Measurements from ENCODE around the gene CNKSR3.

The CNKSR3 gene

GRCh38 chr6:154446984-154447383, 63.5 kb downstream of the CNKSR3 start:
- Histone ChIP-seq H4K8ac (ENCODE audit: low read depth, low read length) (no peak overlapping the region), H3K14ac (ENCODE audit: low read length) (no peak overlapping the region), H3K27me3 (ENCODE audit: control insufficient read depth in 3 of 3, insufficient read depth in 3 of 3, low read depth in 1 of 3, low read length in 3 of 3) (no peaks in the 10 kb centered on the region), H3K18ac (ENCODE audit: low read length) (no peak overlapping the region), H4K91ac (ENCODE audit: low read depth, low read length, poor library complexity) (no peak overlapping the region), H3K36me3 (replicated peaks in 1 of 2; ENCODE audit: control insufficient read depth in 2 of 2, insufficient read depth in 2 of 2, low read length in 2 of 2) (peaks cover under 1 to 1% of the 10 kb centered on the region in 2 donors), H3K4me3 (ENCODE audit: low read length in 2 of 2) (no peak overlapping the region), H3K79me1 (ENCODE audit: low read depth, low read length) (peaks cover 5% of the 10 kb centered on the region), H3K9me3 (replicated peaks in 1 of 2; ENCODE audit: control insufficient read depth in 2 of 2, insufficient read depth in 1 of 2, low read depth in 1 of 2, low read length in 2 of 2) (no peaks in the 10 kb centered on the region), H3K4me2 (ENCODE audit: insufficient read depth, low read length, poor library complexity, severe bottlenecking) (no peak overlapping the region), H3K23ac (ENCODE audit: low read depth, low read length, poor library complexity) (no peak overlapping the region), H3K9ac (ENCODE audit: low read depth, low read length, poor library complexity) (no peak overlapping the region), H3K27ac (replicated peaks; ENCODE audit: low read length) (no peak overlapping the region), H3K4ac (ENCODE audit: low read length) (no peak overlapping the region), H2BK15ac (ENCODE audit: low read length) (no peak overlapping the region), H2BK5ac (ENCODE audit: low read length) (no peak overlapping the region), H2BK120ac (ENCODE audit: low read depth, low read length) (no peak overlapping the region), H2BK12ac (ENCODE audit: low read length) (no peak overlapping the region), H3K4me1 (ENCODE audit: control insufficient read depth in 2 of 2, insufficient read depth in 1 of 2, low read depth in 1 of 2, low read length in 2 of 2) (peaks cover 0 to 2% of the 10 kb centered on the region in 2 donors), H2AK5ac (ENCODE audit: low read depth, low read length) (no peak overlapping the region), H2AFZ (ENCODE audit: low read length) (no peak overlapping the region)
- WGBS, 2 donors (ENCODE audit: extremely low coverage in 2 of 2, insufficient read length in 2 of 2, insufficient replicate concordance in 1 of 2), result no CpG with 5 or more reads among the region's 8 CpGs
- no peak for DNase-seq (ENCODE audit: low spot score)

- H3K4me3 ChIP-seq (ENCODE audit: low read length in 2 of 2), result no peak overlapping the region
- H3K4me1 ChIP-seq (ENCODE audit: control insufficient read depth in 2 of 2, insufficient read depth in 1 of 2, low read depth in 1 of 2, low read length in 2 of 2), result peaks cover 0 to 2% of the 10 kb centered on the region in 2 donors
- H3K36me3 ChIP-seq (replicated peaks in 1 of 2; ENCODE audit: control insufficient read depth in 2 of 2, insufficient read depth in 2 of 2, low read length in 2 of 2), result peaks cover 2 to 16% of the 10 kb centered on the region in 2 donors
- H3K18ac ChIP-seq (ENCODE audit: low read length), result no peak overlapping the region
- no CpG with 5 or more reads among the region's 2 CpGs for WGBS, 2 donors (ENCODE audit: extremely low coverage in 2 of 2, insufficient read length in 2 of 2, insufficient replicate concordance in 1 of 2)
- no peak overlapping the region for H3K4me2 ChIP-seq (ENCODE audit: insufficient read depth, low read length, poor library complexity, severe bottlenecking)
- H4K8ac ChIP-seq (ENCODE audit: low read depth, low read length), result no peak overlapping the region
- H3K27me3 ChIP-seq (ENCODE audit: control insufficient read depth in 3 of 3, insufficient read depth in 3 of 3, low read depth in 1 of 3, low read length in 3 of 3), result no peaks in the 10 kb centered on the region
- DNase-seq (ENCODE audit: low spot score), result no peak
- H4K91ac ChIP-seq (ENCODE audit: low read depth, low read length, poor library complexity), result no peak overlapping the region
- no peak overlapping the region for H2BK12ac ChIP-seq (ENCODE audit: low read length)
- H2AK5ac ChIP-seq (ENCODE audit: low read depth, low read length), result no peak overlapping the region
- H3K79me1 ChIP-seq (ENCODE audit: low read depth, low read length), result peaks cover 5% of the 10 kb centered on the region
- H2BK120ac ChIP-seq (ENCODE audit: low read depth, low read length), result no peak overlapping the region
- no peak overlapping the region for H2AFZ ChIP-seq (ENCODE audit: low read length)
- H2BK5ac ChIP-seq (ENCODE audit: low read length), result no peak overlapping the region
- no peaks in the 10 kb centered on the region for H3K9me3 ChIP-seq (replicated peaks in 1 of 2; ENCODE audit: control insufficient read depth in 2 of 2, insufficient read depth in 1 of 2, low read depth in 1 of 2, low read length in 2 of 2)
- no peak overlapping the region for H3K14ac ChIP-seq (ENCODE audit: low read length)
- no peak overlapping the region for H3K23ac ChIP-seq (ENCODE audit: low read depth, low read length, poor library complexity)
- no peak overlapping the region for H3K27ac ChIP-seq (replicated peaks; ENCODE audit: low read length)
- no peak overlapping the region for H2BK15ac ChIP-seq (ENCODE audit: low read length)
- H3K9ac ChIP-seq (ENCODE audit: low read depth, low read length, poor library complexity), result no peak overlapping the region
- H3K4ac ChIP-seq (ENCODE audit: low read length), result no peak overlapping the region
Observed at GRCh38 chr6:154445417-154445816, 65.1 kb downstream of the CNKSR3 start.

GRCh38 chr6:154441995-154442310, 68.5 kb downstream of the CNKSR3 start:
- Histone ChIP-seq H3K9me3 (replicated peaks in 1 of 2; ENCODE audit: control insufficient read depth in 2 of 2, insufficient read depth in 1 of 2, low read depth in 1 of 2, low read length in 2 of 2) (no peaks in the 10 kb centered on the region), H3K27ac (replicated peaks; ENCODE audit: low read length) (no peak overlapping the region), H3K18ac (ENCODE audit: low read length) (no peak overlapping the region), H2BK15ac (ENCODE audit: low read length) (no peak overlapping the region), H3K4me1 (ENCODE audit: control insufficient read depth in 2 of 2, insufficient read depth in 1 of 2, low read depth in 1 of 2, low read length in 2 of 2) (peaks cover 2 to 3% of the 10 kb centered on the region in 2 donors), H3K79me1 (ENCODE audit: low read depth, low read length) (peaks cover 5% of the 10 kb centered on the region), H3K23ac (ENCODE audit: low read depth, low read length, poor library complexity) (no peak overlapping the region), H3K9ac (ENCODE audit: low read depth, low read length, poor library complexity) (no peak overlapping the region), H3K27me3 (ENCODE audit: control insufficient read depth in 3 of 3, insufficient read depth in 3 of 3, low read depth in 1 of 3, low read length in 3 of 3) (no peaks in the 10 kb centered on the region), H4K8ac (ENCODE audit: low read depth, low read length) (no peak overlapping the region), H3K14ac (ENCODE audit: low read length) (no peak overlapping the region), H3K36me3 (replicated peaks in 1 of 2; ENCODE audit: control insufficient read depth in 2 of 2, insufficient read depth in 2 of 2, low read length in 2 of 2) (peaks cover 2 to 16% of the 10 kb centered on the region in 2 donors), H3K4ac (ENCODE audit: low read length) (no peak overlapping the region), H2AFZ (ENCODE audit: low read length) (no peak overlapping the region), H4K91ac (ENCODE audit: low read depth, low read length, poor library complexity) (no peak overlapping the region), H2BK5ac (ENCODE audit: low read length) (no peak overlapping the region), H3K4me2 (ENCODE audit: insufficient read depth, low read length, poor library complexity, severe bottlenecking) (no peak overlapping the region), H2BK120ac (ENCODE audit: low read depth, low read length) (no peak overlapping the region), H3K4me3 (ENCODE audit: low read length in 2 of 2) (no peak overlapping the region), H2BK12ac (ENCODE audit: low read length) (no peak overlapping the region), H2AK5ac (ENCODE audit: low read depth, low read length) (no peak overlapping the region)
- no peak for DNase-seq (ENCODE audit: low spot score)
- no CpG with 5 or more reads among the region's 12 CpGs for WGBS, 2 donors (ENCODE audit: extremely low coverage in 2 of 2, insufficient read length in 2 of 2, insufficient replicate concordance in 1 of 2)

- Histone ChIP-seq H4K8ac (ENCODE audit: low read depth, low read length) (no peak overlapping the region), H4K91ac (ENCODE audit: low read depth, low read length, poor library complexity) (no peak overlapping the region), H2AFZ (ENCODE audit: low read length) (no peak overlapping the region), H3K27me3 (ENCODE audit: control insufficient read depth in 3 of 3, insufficient read depth in 3 of 3, low read depth in 1 of 3, low read length in 3 of 3) (no peaks in the 10 kb centered on the region), H3K4me2 (ENCODE audit: insufficient read depth, low read length, poor library complexity, severe bottlenecking) (no peak overlapping the region), H3K23ac (ENCODE audit: low read depth, low read length, poor library complexity) (no peak overlapping the region), H2BK5ac (ENCODE audit: low read length) (no peak overlapping the region), H3K9me3 (replicated peaks in 1 of 2; ENCODE audit: control insufficient read depth in 2 of 2, insufficient read depth in 1 of 2, low read depth in 1 of 2, low read length in 2 of 2) (peaks cover 0 to 2% of the 10 kb centered on the region in 2 donors), H3K9ac (ENCODE audit: low read depth, low read length, poor library complexity) (no peak overlapping the region), H2BK12ac (ENCODE audit: low read length) (no peak overlapping the region), H3K4ac (ENCODE audit: low read length) (no peak overlapping the region), H3K4me1 (ENCODE audit: control insufficient read depth in 2 of 2, insufficient read depth in 1 of 2, low read depth in 1 of 2, low read length in 2 of 2) (peaks cover 3 to 5% of the 10 kb centered on the region in 2 donors), H3K36me3 (replicated peaks in 1 of 2; ENCODE audit: control insufficient read depth in 2 of 2, insufficient read depth in 2 of 2, low read length in 2 of 2) (peaks cover 6 to 17% of the 10 kb centered on the region in 2 donors), H2AK5ac (ENCODE audit: low read depth, low read length) (no peak overlapping the region), H3K4me3 (ENCODE audit: low read length in 2 of 2) (no peak overlapping the region), H2BK120ac (ENCODE audit: low read depth, low read length) (no peak overlapping the region), H3K79me1 (ENCODE audit: low read depth, low read length) (peaks cover 5% of the 10 kb centered on the region), H3K27ac (replicated peaks; ENCODE audit: low read length) (no peak overlapping the region), H3K14ac (ENCODE audit: low read length) (no peak overlapping the region), H2BK15ac (ENCODE audit: low read length) (no peak overlapping the region), H3K18ac (ENCODE audit: low read length) (no peak overlapping the region)
- no peak for DNase-seq (ENCODE audit: low spot score)
- no CpG with 5 or more reads among the region's 1 CpG for WGBS, 2 donors (ENCODE audit: extremely low coverage in 2 of 2, insufficient read length in 2 of 2, insufficient replicate concordance in 1 of 2)
Observed at GRCh38 chr6:154440422-154441043, 70.0 kb downstream of the CNKSR3 start.
